Neuronal stem cell (in vitro differentiated cells): ENCODE results near the gene ANKH.

Source experiments
- DNase-seq: peaks from one replicate; pipeline ENCODE4 v3.0.0-alpha.2; 2013; ENCODE audit warnings: low spot score
- H2AFZ ChIP-seq: one replicate; pipeline ENCODE4 v1.6.1; 2013; ENCODE audit warnings: mild to moderate bottlenecking, low read length, inconsistent platforms
- H2AK5ac ChIP-seq: 2 replicates; pipeline ENCODE4 v1.6.1; 2013; ENCODE audit warnings: low read depth, mild to moderate bottlenecking, inconsistent platforms, low read length, moderate library complexity, mixed read lengths
- H2BK120ac ChIP-seq: 2 replicates; pipeline ENCODE4 v1.6.1; 2013; ENCODE audit warnings: low read depth, mild to moderate bottlenecking, inconsistent platforms, low read length, moderate library complexity, mixed read lengths
- H2BK12ac ChIP-seq: one replicate; pipeline ENCODE4 v1.6.1; 2013; ENCODE audit warnings: low read length, inconsistent platforms
- H2BK15ac ChIP-seq: 2 replicates; pipeline ENCODE4 v1.6.1; 2013; ENCODE audit warnings: mild to moderate bottlenecking, low read length, inconsistent platforms, mixed read lengths
- H2BK5ac ChIP-seq: one replicate; pipeline ENCODE4 v1.6.1; 2013; ENCODE audit warnings: inconsistent platforms, mild to moderate bottlenecking, low read length, moderate library complexity
- H3K14ac ChIP-seq: one replicate; pipeline ENCODE4 v1.6.1; 2013; ENCODE audit warnings: low read length, inconsistent platforms
- H3K18ac ChIP-seq: 2 replicates; pipeline ENCODE4 v1.6.1; 2013; ENCODE audit warnings: low read length, inconsistent platforms
- H3K23ac ChIP-seq: 2 replicates; pipeline ENCODE4 v1.6.1; 2013; ENCODE audit warnings: low read depth, mild to moderate bottlenecking, mixed read lengths, low read length, inconsistent platforms; ENCODE audit not compliant: poor library complexity
- H3K27ac ChIP-seq: replicated peaks from 3 replicates; pipeline ENCODE4 v1.5.1; 2013; ENCODE audit warnings: low read length, inconsistent platforms
- H3K27me3 ChIP-seq, 3 experiments: 2 replicates each; pipeline ENCODE4 v1.6.1; 2013; ENCODE audit warnings: low read length in 3 of 3, mild to moderate bottlenecking in 2 of 3, inconsistent platforms in 1 of 3, low read depth in 1 of 3, mixed read lengths in 1 of 3, moderate library complexity in 1 of 3; ENCODE audit not compliant: control insufficient read depth in 3 of 3, insufficient read depth in 3 of 3
- H3K36me3 ChIP-seq, 2 donors: replicated peaks in 1 of 2; 2 replicates each; pipeline ENCODE4 v1.6.1; 2013; ENCODE audit warnings: low read length in 2 of 2; ENCODE audit not compliant: control insufficient read depth in 2 of 2, insufficient read depth in 2 of 2
- H3K4ac ChIP-seq: 2 replicates; pipeline ENCODE4 v1.6.1; 2013; ENCODE audit warnings: inconsistent platforms, mild to moderate bottlenecking, low read length, moderate library complexity
- H3K4me1 ChIP-seq, 2 donors: 1 replicate in 1 of 2; 2 replicates in 1 of 2; pipeline ENCODE4 v1.6.1; 2013; ENCODE audit warnings: low read length in 2 of 2, low read depth in 1 of 2; ENCODE audit not compliant: control insufficient read depth in 2 of 2, insufficient read depth in 1 of 2
- H3K4me2 ChIP-seq: one replicate; pipeline ENCODE4 v1.6.1; 2013; ENCODE audit warnings: mild to moderate bottlenecking, low read length, inconsistent platforms; ENCODE audit not compliant: insufficient read depth, poor library complexity, severe bottlenecking
- H3K4me3 ChIP-seq, 2 donors: 2 replicates each; pipeline ENCODE4 v1.5.1; 2013; ENCODE audit warnings: low read length in 2 of 2, mild to moderate bottlenecking in 2 of 2, inconsistent platforms in 1 of 2, moderate library complexity in 1 of 2
- H3K79me1 ChIP-seq: one replicate; pipeline ENCODE4 v1.6.1; 2013; ENCODE audit warnings: low read depth, mild to moderate bottlenecking, inconsistent platforms, low read length, moderate library complexity
- H3K9ac ChIP-seq: one replicate; pipeline ENCODE4 v1.6.1; 2013; ENCODE audit warnings: mild to moderate bottlenecking, low read depth, low read length, inconsistent platforms; ENCODE audit not compliant: poor library complexity
- H3K9me3 ChIP-seq, 2 donors: replicated peaks in 1 of 2; 2 replicates each; pipeline versions ENCODE3 to v1.6.1; 2013; ENCODE audit warnings: low read length in 2 of 2, mild to moderate bottlenecking in 2 of 2, inconsistent platforms in 1 of 2, low read depth in 1 of 2, mixed read lengths in 1 of 2, moderate library complexity in 1 of 2; ENCODE audit not compliant: control insufficient read depth in 2 of 2, insufficient read depth in 1 of 2
- H4K8ac ChIP-seq: one replicate; pipeline ENCODE4 v1.6.1; 2013; ENCODE audit warnings: low read depth, mild to moderate bottlenecking, inconsistent platforms, low read length, moderate library complexity
- H4K91ac ChIP-seq: one replicate; pipeline ENCODE4 v1.6.1; 2013; ENCODE audit warnings: low read length, low read depth, mild to moderate bottlenecking, inconsistent platforms; ENCODE audit not compliant: poor library complexity
- WGBS, 2 donors: extraction: QIAGEN DNeasy Blood & Tissue Kit; methylation state at CpG; one replicate each; pipeline ENCODE4 v1.1.7; 2013; ENCODE audit warnings: missing lambda C conversion rate in 2 of 2, mixed read lengths in 1 of 2; ENCODE audit not compliant: insufficient read length in 2 of 2, insufficient replicate concordance in 1 of 2; ENCODE audit errors: extremely low coverage in 2 of 2; 5-methylcytosine and 5-hydroxymethylcytosine counted together

The ANKH gene

DNA sequence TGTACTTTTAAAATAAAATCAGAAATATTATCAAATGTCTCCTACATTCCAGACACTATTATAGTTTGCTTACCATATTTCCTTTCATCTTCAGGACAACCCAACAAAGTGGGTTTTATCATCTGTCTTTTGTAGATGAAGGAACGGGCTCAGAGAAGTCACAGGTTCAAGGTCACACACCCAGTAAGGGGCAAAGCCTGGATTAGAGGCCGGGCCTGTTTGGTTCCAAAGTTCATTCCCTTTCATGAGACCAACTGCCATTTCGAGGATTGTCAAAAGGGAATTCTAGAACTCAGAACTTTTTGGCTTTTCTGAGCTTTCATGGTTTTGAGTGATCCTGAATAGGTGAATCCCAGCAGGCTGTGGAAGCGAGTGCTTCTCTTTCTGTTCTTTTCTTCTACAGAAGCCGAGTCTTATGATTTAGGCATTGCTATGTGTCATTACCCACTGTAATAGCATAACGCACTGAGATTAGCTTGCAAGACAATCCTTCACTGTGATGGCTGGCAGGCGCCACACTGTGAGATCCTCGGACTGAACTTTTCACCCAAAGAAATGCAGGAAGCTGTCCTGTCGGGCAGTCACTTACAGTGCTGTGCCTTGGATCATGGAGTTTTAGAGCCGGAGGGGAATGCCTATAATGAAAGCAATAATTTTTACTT is 43.8 kb upstream of the ANKH start:
- Histone ChIP-seq H2BK5ac (no peak overlapping the region), H3K27me3 (peaks cover 0 to 15% (median 0%) of the 10 kb centered on the region in 3 experiments), H2AK5ac (no peak overlapping the region), H3K23ac (no peak overlapping the region), H2BK12ac (no peak overlapping the region), H2BK120ac (no peak overlapping the region), H3K18ac (no peak overlapping the region), H4K8ac (no peak overlapping the region), H3K36me3 (no peaks in the 10 kb centered on the region), H2AFZ (no peak overlapping the region), H2BK15ac (no peak overlapping the region), H3K4me1 (no peaks in the 10 kb centered on the region), H3K79me1 (no peaks in the 10 kb centered on the region), H3K4me3 (no peak overlapping the region), H3K9me3 (no peaks in the 10 kb centered on the region), H3K9ac (no peak overlapping the region), H3K27ac (no peak overlapping the region), H3K4ac (no peak overlapping the region), H4K91ac (no peak overlapping the region), H3K14ac (no peak overlapping the region), H3K4me2 (no peak overlapping the region)
- no peak for DNase-seq
- WGBS, 2 donors = no CpG with 5 or more reads among the region's 10 CpGs

GRCh38 chr5:14914623-14915260 is 43.2 kb upstream of the ANKH start:
- Histone ChIP-seq H3K14ac (no peak overlapping the region), H3K27me3 (peaks cover 0 to 10% (median 0%) of the 10 kb centered on the region in 3 experiments), H3K9me3 (no peaks in the 10 kb centered on the region), H3K4me1 (no peaks in the 10 kb centered on the region), H2BK120ac (no peak overlapping the region), H3K79me1 (no peaks in the 10 kb centered on the region), H2BK15ac (no peak overlapping the region), H4K91ac (no peak overlapping the region), H2AK5ac (no peak overlapping the region), H3K23ac (no peak overlapping the region), H2AFZ (no peak overlapping the region), H3K9ac (no peak overlapping the region), H3K18ac (no peak overlapping the region), H3K4me3 (no peak overlapping the region), H2BK5ac (no peak overlapping the region), H3K27ac (no peak overlapping the region), H2BK12ac (no peak overlapping the region), H3K4ac (no peak overlapping the region), H3K4me2 (no peak overlapping the region), H3K36me3 (no peaks in the 10 kb centered on the region), H4K8ac (no peak overlapping the region)
- DNase-seq = no peak
- WGBS, 2 donors = no CpG with 5 or more reads among the region's 8 CpGs

GRCh38 chr5:14914193-14914592 is 42.6 kb upstream of the ANKH start:
- no peak overlapping the region for H3K4ac ChIP-seq
- H3K79me1 ChIP-seq = no peaks in the 10 kb centered on the region
- H3K4me3 ChIP-seq = no peak overlapping the region
- DNase-seq = no peak
- H3K4me2 ChIP-seq = no peak overlapping the region
- no peak overlapping the region for H3K23ac ChIP-seq
- no peak overlapping the region for H3K14ac ChIP-seq
- H3K9ac ChIP-seq = no peak overlapping the region
- H3K27me3 ChIP-seq = peaks cover 0 to 10% (median 0%) of the 10 kb centered on the region in 3 experiments
- no peak overlapping the region for H2BK5ac ChIP-seq
- no peak overlapping the region for H2BK12ac ChIP-seq
- no peak overlapping the region for H4K91ac ChIP-seq
- no peak overlapping the region for H2BK15ac ChIP-seq
- no peak overlapping the region for H3K18ac ChIP-seq
- no peak overlapping the region for H4K8ac ChIP-seq
- no peaks in the 10 kb centered on the region for H3K4me1 ChIP-seq
- H3K36me3 ChIP-seq = no peaks in the 10 kb centered on the region
- no CpG with 5 or more reads among the region's 7 CpGs for WGBS, 2 donors
- H2AK5ac ChIP-seq = no peak overlapping the region
- no peak overlapping the region for H2BK120ac ChIP-seq
- H3K9me3 ChIP-seq = no peaks in the 10 kb centered on the region
- no peak overlapping the region for H3K27ac ChIP-seq
- H2AFZ ChIP-seq = no peak overlapping the region

DNA sequence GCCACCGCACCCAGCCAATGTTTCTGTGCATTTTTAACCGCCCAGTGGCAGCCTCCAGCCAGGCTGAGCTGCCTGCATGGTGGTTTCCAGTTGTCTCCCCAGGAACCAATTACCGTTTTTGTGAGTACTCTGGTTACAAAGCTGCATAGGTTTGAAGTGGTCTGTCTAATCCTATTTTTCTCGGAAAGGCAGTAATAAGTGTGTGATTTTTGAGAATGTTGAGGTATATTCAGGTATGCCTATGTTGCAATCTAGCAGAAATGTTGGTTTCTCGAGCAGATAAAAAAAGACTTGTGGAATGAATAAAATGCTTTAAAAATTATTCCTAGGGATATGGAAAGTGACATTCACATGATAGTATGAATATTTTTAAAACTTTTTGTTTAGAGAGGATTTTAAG is 41.5 kb upstream of the ANKH start:
- DNase-seq = no peak
- Histone ChIP-seq H2BK12ac (no peak overlapping the region), H3K79me1 (no peaks in the 10 kb centered on the region)

More for the DNA sequence above, 41.5 kb upstream of the ANKH start:
- Histone ChIP-seq H2AK5ac (no peak overlapping the region), H3K4ac (no peak overlapping the region), H3K27ac (no peak overlapping the region), H2BK5ac (no peak overlapping the region), H3K23ac (no peak overlapping the region), H2BK15ac (no peak overlapping the region), H2BK120ac (no peak overlapping the region), H3K4me1 (no peaks in the 10 kb centered on the region), H3K4me3 (no peak overlapping the region), H3K18ac (no peak overlapping the region), H4K91ac (no peak overlapping the region), H4K8ac (no peak overlapping the region), H3K9ac (no peak overlapping the region), H3K4me2 (no peak overlapping the region), H3K9me3 (no peaks in the 10 kb centered on the region), H2AFZ (no peak overlapping the region), H3K36me3 (no peaks in the 10 kb centered on the region), H3K27me3 (peaks cover 0 to 5% (median 0%) of the 10 kb centered on the region in 3 experiments), H3K14ac (no peak overlapping the region)
- WGBS, 2 donors = no CpG with 5 or more reads among the region's 5 CpGs
